Measurements from ENCODE around the gene ARHGEF2.
A peak's percentile ranks its signal among the peaks of the same experiment; 100 is the strongest.

ARHGEF2 gene

DNA sequence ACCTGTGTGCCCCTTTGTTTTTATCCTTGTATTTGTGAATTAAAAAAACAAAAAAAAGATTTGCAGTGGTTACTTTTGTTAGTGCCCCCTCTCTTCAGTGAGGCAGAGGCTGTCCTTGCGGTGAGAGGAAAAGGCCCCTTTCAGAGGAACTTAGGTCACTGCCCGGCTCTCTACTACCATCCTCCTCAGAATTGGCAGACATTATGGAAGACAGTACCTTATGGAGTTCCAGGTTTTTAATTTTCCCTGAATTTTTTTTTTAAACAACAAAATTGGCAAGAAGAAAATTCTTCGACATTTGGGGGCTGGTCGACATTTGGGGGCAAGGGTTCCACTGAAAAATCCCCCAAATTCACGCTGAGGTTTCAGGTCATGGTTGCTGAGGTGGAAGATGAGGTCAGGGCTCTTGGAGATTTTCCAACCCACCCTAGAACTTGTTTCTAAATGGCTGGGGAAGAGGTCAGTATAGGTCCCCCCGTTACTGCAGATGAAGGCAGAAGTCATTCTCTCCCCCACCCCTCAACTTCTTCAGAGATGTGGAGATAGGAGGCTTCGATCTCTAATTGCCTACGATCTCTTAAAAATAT, 31.6 kb downstream of the ARHGEF2 start:
- no peak overlapping the region for H3K4me3 ChIP-seq (ENCODE audit: low read depth, low read length)

DNA sequence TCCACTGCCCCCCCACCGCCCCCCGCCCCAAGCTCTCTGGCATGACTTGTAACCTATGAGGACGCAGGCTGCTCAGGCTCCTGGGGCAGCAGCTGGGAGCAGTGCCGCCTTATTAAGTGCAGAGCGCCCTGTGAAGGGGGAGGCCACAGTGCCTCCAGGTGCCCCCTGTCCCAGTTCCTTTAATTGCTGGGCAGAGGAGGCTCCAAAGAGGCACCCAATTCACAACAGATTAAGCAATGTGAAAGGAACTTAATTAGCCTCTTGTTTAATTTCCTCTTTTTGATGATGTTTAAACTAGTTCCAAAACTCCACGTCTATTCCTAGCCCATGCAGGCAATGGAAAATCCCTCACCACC, 33.9 kb downstream of the ARHGEF2 start:
- TF ChIP-seq CTCF (IDR thresholded peaks at IDR 0.05; ENCODE audit: low read depth, low read length) (no peak), MAX (IDR thresholded peaks at IDR 0.05; ENCODE audit: low read depth, low read length) (no peak), MYC (IDR thresholded peaks at IDR 0.05; ENCODE audit: low read depth, low read length) (no peak), POLR2A (IDR thresholded peaks at IDR 0.05; ENCODE audit: extremely low read depth, insufficient read length) (no peak)
- DNase-seq (ENCODE audit: low read depth), result peak; percentile 58
- H3K4me3 ChIP-seq (ENCODE audit: low read depth, low read length), result no peak overlapping the region

More for the DNA sequence above, 31.6 kb downstream of the ARHGEF2 start:
- TF ChIP-seq MYC (IDR thresholded peaks at IDR 0.05; ENCODE audit: low read depth, low read length) (no peak), POLR2A (IDR thresholded peaks at IDR 0.05; ENCODE audit: extremely low read depth, insufficient read length) (no peak), MAX (IDR thresholded peaks at IDR 0.05; ENCODE audit: low read depth, low read length) (no peak), CTCF (IDR thresholded peaks at IDR 0.05; ENCODE audit: low read depth, low read length) (no peak)
- no peak for DNase-seq (ENCODE audit: low read depth)

GRCh38 chr1:155942578-155943141, 35.7 kb downstream of the ARHGEF2 start:
- H3K4me3 ChIP-seq (ENCODE audit: low read depth, low read length), result no peak overlapping the region
- TF ChIP-seq MAX (IDR thresholded peaks at IDR 0.05; ENCODE audit: low read depth, low read length), result no peak
- TF ChIP-seq MYC (IDR thresholded peaks at IDR 0.05; ENCODE audit: low read depth, low read length), result 0 out of 2 replicates have a peak, but pooled peaks have one; percentile 31
- TF ChIP-seq POLR2A (IDR thresholded peaks at IDR 0.05; ENCODE audit: extremely low read depth, insufficient read length), result peak; percentile 20
- no peak for TF ChIP-seq CTCF (IDR thresholded peaks at IDR 0.05; ENCODE audit: low read depth, low read length)
- no peak for DNase-seq (ENCODE audit: low read depth)

DNA sequence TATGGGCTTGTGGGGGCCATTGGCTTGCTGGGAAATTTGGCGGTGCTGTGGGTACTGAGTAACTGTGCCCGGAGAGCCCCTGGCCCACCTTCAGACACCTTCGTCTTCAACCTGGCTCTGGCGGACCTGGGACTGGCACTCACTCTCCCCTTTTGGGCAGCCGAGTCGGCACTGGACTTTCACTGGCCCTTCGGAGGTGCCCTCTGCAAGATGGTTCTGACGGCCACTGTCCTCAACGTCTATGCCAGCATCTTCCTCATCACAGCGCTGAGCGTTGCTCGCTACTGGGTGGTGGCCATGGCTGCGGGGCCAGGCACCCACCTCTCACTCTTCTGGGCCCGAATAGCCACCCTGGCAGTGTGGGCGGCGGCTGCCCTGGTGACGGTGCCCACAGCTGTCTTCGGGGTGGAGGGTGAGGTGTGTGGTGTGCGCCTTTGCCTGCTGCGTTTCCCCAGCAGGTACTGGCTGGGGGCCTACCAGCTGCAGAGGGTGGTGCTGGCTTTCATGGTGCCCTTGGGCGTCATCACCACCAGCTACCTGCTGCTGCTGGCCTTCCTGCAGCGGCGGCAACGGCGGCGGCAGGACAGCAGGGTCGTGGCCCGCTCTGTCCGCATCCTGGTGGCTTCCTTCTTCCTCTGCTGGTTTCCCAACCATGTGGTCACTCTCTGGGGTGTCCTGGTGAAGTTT, 36.4 kb downstream of the ARHGEF2 start:
- peak overlapping the region; percentile 11 for H3K4me3 ChIP-seq (ENCODE audit: low read depth, low read length)
- no peak for DNase-seq (ENCODE audit: low read depth)
- no peak for TF ChIP-seq POLR2A (IDR thresholded peaks at IDR 0.05; ENCODE audit: extremely low read depth, insufficient read length)
- TF ChIP-seq MAX (IDR thresholded peaks at IDR 0.05; ENCODE audit: low read depth, low read length), result no peak
- no peak for TF ChIP-seq MYC (IDR thresholded peaks at IDR 0.05; ENCODE audit: low read depth, low read length)
- no peak for TF ChIP-seq CTCF (IDR thresholded peaks at IDR 0.05; ENCODE audit: low read depth, low read length)

DNA sequence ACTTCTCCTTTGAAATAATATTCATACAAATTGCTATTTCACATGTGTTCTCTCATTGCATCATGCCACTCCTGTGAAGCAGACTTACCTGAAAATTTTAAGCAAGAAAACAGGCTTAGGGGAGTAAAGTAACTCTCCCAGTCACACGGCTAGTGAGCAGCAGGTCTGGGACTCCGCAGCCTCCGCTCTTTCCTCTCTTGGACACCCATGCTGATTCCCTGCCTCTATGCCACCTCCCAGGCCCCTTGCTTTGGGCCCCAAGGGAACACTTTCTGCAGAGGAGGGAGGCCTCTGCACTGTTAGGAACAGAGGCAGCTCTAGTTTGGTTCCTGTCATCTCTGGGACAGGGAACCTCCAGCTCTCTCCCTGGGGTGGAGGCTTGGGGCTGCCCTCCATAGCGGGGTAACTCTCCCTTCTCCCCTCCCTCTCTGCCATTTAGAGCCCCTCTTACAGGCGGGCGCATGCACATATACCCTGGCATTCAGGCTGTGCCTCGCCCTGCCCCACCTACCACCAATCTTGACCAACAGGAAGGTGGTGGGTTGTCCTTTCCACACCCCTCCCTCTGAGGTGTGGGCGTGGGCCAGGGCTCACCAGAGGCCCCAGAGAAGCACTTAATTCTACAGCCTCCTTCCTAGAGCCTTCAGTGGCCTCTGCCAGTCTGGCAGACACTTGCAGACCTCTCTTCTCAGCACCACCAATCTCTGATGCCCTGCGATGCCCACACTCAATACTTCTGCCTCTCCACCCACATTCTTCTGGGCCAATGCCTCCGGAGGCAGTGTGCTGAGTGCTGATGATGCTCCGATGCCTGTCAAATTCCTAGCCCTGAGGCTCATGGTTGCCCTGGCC, 37.1 kb downstream of the ARHGEF2 start, which contains the start of gene RXFP4:
TSS of gene RXFP4 (plus strand) at position 646 of the 852 bp plus-strand sequence. CDS start at position 718, 72 bp downstream.
- DNase-seq (ENCODE audit: low read depth), result peak; percentile 85
- no peak for TF ChIP-seq CTCF (IDR thresholded peaks at IDR 0.05; ENCODE audit: low read depth, low read length)
- peak; percentile 51 for TF ChIP-seq POLR2A (IDR thresholded peaks at IDR 0.05; ENCODE audit: extremely low read depth, insufficient read length)
- peak; percentile 80; the same call in 1 of the 2 replicates for TF ChIP-seq MYC (IDR thresholded peaks at IDR 0.05; ENCODE audit: low read depth, low read length)
- peak; percentile 57; the same call in 1 of the 2 replicates for TF ChIP-seq MAX (IDR thresholded peaks at IDR 0.05; ENCODE audit: low read depth, low read length)
- peak within 1 kb of the TSS; percentile 22 for H3K4me3 ChIP-seq (ENCODE audit: low read depth, low read length)

Data from NB4 (cell line).